Measurements from ENCODE around the gene FBLN2. TPM values are rescaled to one million over a fixed set of nuclear protein-coding genes. Genes with fewer than 3 reads are reported as not detected.

FBLN2 gene
- total RNA-seq, 2 donors from 2014 or later, result not detected

- H3K36me3 Mint-ChIP-seq, result no peaks in the 10 kb centered on the region
- peaks cover 5 to 16% of the 10 kb centered on the region in 2 donors for H3K4me1 Mint-ChIP-seq (ENCODE audit: low read depth in 2 of 2)
- ATAC-seq, result no peak
- H3K9me3 Mint-ChIP-seq, result no peaks in the 10 kb centered on the region
- H3K27me3 Mint-ChIP-seq, result peaks cover 19 to 29% of the 10 kb centered on the region in 2 donors
- no peak overlapping the region for H3K4me3 Mint-ChIP-seq
- H3K27ac Mint-ChIP-seq, result no peak overlapping the region
- DNase-seq (ENCODE audit: low spot score), result no peak
Observed at GRCh38 chr3:13543253-13543652, 5.7 kb upstream of the FBLN2 start.

GRCh38 chr3:13544293-13544831 lies 4.6 kb upstream of the FBLN2 start:
- H3K27me3 Mint-ChIP-seq, result peaks cover 24 to 27% of the 10 kb centered on the region in 2 donors
- H3K4me1 Mint-ChIP-seq (ENCODE audit: low read depth in 2 of 2), result peaks cover 5 to 14% of the 10 kb centered on the region in 2 donors
- peak overlapping the region; percentile 0 for H3K4me3 Mint-ChIP-seq
- no peaks in the 10 kb centered on the region for H3K9me3 Mint-ChIP-seq
- H3K27ac Mint-ChIP-seq, result no peak overlapping the region
- no peak for DNase-seq (ENCODE audit: low spot score)
- peak; percentile 51 to 75 for ATAC-seq
- H3K36me3 Mint-ChIP-seq, result no peaks in the 10 kb centered on the region

GRCh38 chr3:13544951-13545651 lies 3.8 kb upstream of the FBLN2 start:
- H3K27ac Mint-ChIP-seq, result no peak overlapping the region
- ATAC-seq, result no peak
- H3K4me3 Mint-ChIP-seq, result peak overlapping the region; percentile 0

GRCh38 chr3:13545952-13546454 lies 2.9 kb upstream of the FBLN2 start:
- DNase-seq (ENCODE audit: low spot score), result peak; percentile 40
- peaks cover 29 to 32% of the 10 kb centered on the region in 2 donors for H3K27me3 Mint-ChIP-seq
- no peak for ATAC-seq
- no peaks in the 10 kb centered on the region for H3K36me3 Mint-ChIP-seq
- H3K27ac Mint-ChIP-seq, result no peak overlapping the region
- H3K4me3 Mint-ChIP-seq, result no peak overlapping the region
- H3K4me1 Mint-ChIP-seq (ENCODE audit: low read depth in 2 of 2), result peaks cover 12 to 19% of the 10 kb centered on the region in 2 donors
- no peaks in the 10 kb centered on the region for H3K9me3 Mint-ChIP-seq

More at GRCh38 chr3:13544951-13545651, 3.8 kb upstream of the FBLN2 start:
- Mint-ChIP-seq H3K4me1 (ENCODE audit: low read depth in 2 of 2) (peaks cover 12 to 19% of the 10 kb centered on the region in 2 donors), H3K36me3 (no peaks in the 10 kb centered on the region), H3K9me3 (no peaks in the 10 kb centered on the region), H3K27me3 (peaks cover 31 to 32% of the 10 kb centered on the region in 2 donors)
- DNase-seq (ENCODE audit: low spot score), result peak; percentile 55

- H3K9me3 Mint-ChIP-seq, result no peaks in the 10 kb centered on the region
- H3K4me3 Mint-ChIP-seq, result no peak overlapping the region
- DNase-seq (ENCODE audit: low spot score) (peak; percentile 58), ATAC-seq (no peak)
- H3K36me3 Mint-ChIP-seq, result no peaks in the 10 kb centered on the region
- no peak overlapping the region for H3K27ac Mint-ChIP-seq
- H3K27me3 Mint-ChIP-seq, result peaks cover 29 to 32% of the 10 kb centered on the region in 2 donors
- peaks cover 12 to 19% of the 10 kb centered on the region in 2 donors for H3K4me1 Mint-ChIP-seq (ENCODE audit: low read depth in 2 of 2)
Observed at GRCh38 chr3:13546667-13547171, 2.2 kb upstream of the FBLN2 start.

GRCh38 chr3:13547591-13548371 lies 1.1 kb upstream of the FBLN2 start:
- peak overlapping the region; percentile 54 for H3K4me3 Mint-ChIP-seq
- no peaks in the 10 kb centered on the region for H3K9me3 Mint-ChIP-seq
- DNase-seq (ENCODE audit: low spot score) (peak; percentile 56), ATAC-seq (no peak)
- H3K27ac Mint-ChIP-seq, result no peak overlapping the region
- no peaks in the 10 kb centered on the region for H3K36me3 Mint-ChIP-seq
- peaks cover 12 to 19% of the 10 kb centered on the region in 2 donors for H3K4me1 Mint-ChIP-seq (ENCODE audit: low read depth in 2 of 2)
- H3K27me3 Mint-ChIP-seq, result peaks cover 32 to 33% of the 10 kb centered on the region in 2 donors

GRCh38 chr3:13549623-13550422 lies 898 bp downstream of the FBLN2 start:
- DNase-seq (ENCODE audit: low spot score), result no peak
- H3K4me1 Mint-ChIP-seq (ENCODE audit: low read depth in 2 of 2), result peaks cover 7 to 13% of the 10 kb centered on the region in 2 donors
- H3K4me3 Mint-ChIP-seq, result peak overlapping the region; percentile 87
- H3K27me3 Mint-ChIP-seq, result peaks cover 24 to 29% of the 10 kb centered on the region in 2 donors
- no peak for ATAC-seq
- H3K27ac Mint-ChIP-seq, result peak overlapping the region in 1 of 2 donors; percentile 6
- H3K9me3 Mint-ChIP-seq, result no peaks in the 10 kb centered on the region
- H3K36me3 Mint-ChIP-seq, result no peaks in the 10 kb centered on the region

- H3K4me3 Mint-ChIP-seq, result no peak overlapping the region
- H3K36me3 Mint-ChIP-seq, result no peaks in the 10 kb centered on the region
- H3K27ac Mint-ChIP-seq, result no peak overlapping the region
- H3K4me1 Mint-ChIP-seq (ENCODE audit: low read depth in 2 of 2), result peaks cover 7 to 10% of the 10 kb centered on the region in 2 donors
- no peak for ATAC-seq
- H3K27me3 Mint-ChIP-seq, result peaks cover 19 to 24% of the 10 kb centered on the region in 2 donors
- H3K9me3 Mint-ChIP-seq, result no peaks in the 10 kb centered on the region
- DNase-seq (ENCODE audit: low spot score), result no peak
Observed at GRCh38 chr3:13550423-13550690, 1.4 kb downstream of the FBLN2 start.

- H3K4me3 Mint-ChIP-seq, result no peak overlapping the region
- peaks cover 7 to 10% of the 10 kb centered on the region in 2 donors for H3K4me1 Mint-ChIP-seq (ENCODE audit: low read depth in 2 of 2)
- H3K27me3 Mint-ChIP-seq, result peaks cover 16 to 23% of the 10 kb centered on the region in 2 donors
- H3K36me3 Mint-ChIP-seq, result no peaks in the 10 kb centered on the region
- H3K9me3 Mint-ChIP-seq, result no peaks in the 10 kb centered on the region
- ATAC-seq, result no peak
- no peak overlapping the region for H3K27ac Mint-ChIP-seq
- no peak for DNase-seq (ENCODE audit: low spot score)
Observed at GRCh38 chr3:13550791-13551360, 2.0 kb downstream of the FBLN2 start.

- no peak for ATAC-seq
- Mint-ChIP-seq H3K36me3 (no peaks in the 10 kb centered on the region), H3K4me3 (no peak overlapping the region), H3K27me3 (peaks cover 13 to 22% of the 10 kb centered on the region in 2 donors), H3K9me3 (no peaks in the 10 kb centered on the region), H3K4me1 (ENCODE audit: low read depth in 2 of 2) (peaks cover 7 to 9% of the 10 kb centered on the region in 2 donors), H3K27ac (no peak overlapping the region)
- DNase-seq (ENCODE audit: low spot score), result no peak
Observed at GRCh38 chr3:13552857-13553652, 4.1 kb downstream of the FBLN2 start.

- no peak for ATAC-seq
Observed at GRCh38 chr3:13553686-13554085, 4.8 kb downstream of the FBLN2 start.

GRCh38 chr3:13555753-13556152 lies 6.8 kb downstream of the FBLN2 start:
- H3K36me3 Mint-ChIP-seq, result no peaks in the 10 kb centered on the region
- H3K4me1 Mint-ChIP-seq (ENCODE audit: low read depth in 2 of 2), result no peaks in the 10 kb centered on the region
- H3K9me3 Mint-ChIP-seq, result no peaks in the 10 kb centered on the region
- no peak overlapping the region for H3K4me3 Mint-ChIP-seq
- no peak overlapping the region for H3K27ac Mint-ChIP-seq
- ATAC-seq (no peak), DNase-seq (ENCODE audit: low spot score) (no peak)
- peaks cover 11 to 26% of the 10 kb centered on the region in 2 donors for H3K27me3 Mint-ChIP-seq

More at GRCh38 chr3:13553686-13554085, 4.8 kb downstream of the FBLN2 start:
- no peaks in the 10 kb centered on the region for H3K9me3 Mint-ChIP-seq
- H3K4me3 Mint-ChIP-seq, result no peak overlapping the region
- peaks cover 9 to 22% of the 10 kb centered on the region in 2 donors for H3K27me3 Mint-ChIP-seq
- DNase-seq (ENCODE audit: low spot score), result no peak
- no peaks in the 10 kb centered on the region for H3K36me3 Mint-ChIP-seq
- H3K4me1 Mint-ChIP-seq (ENCODE audit: low read depth in 2 of 2), result peaks cover 5 to 7% of the 10 kb centered on the region in 2 donors
- no peak overlapping the region for H3K27ac Mint-ChIP-seq

Measured in natural killer cell treated with Interleukin-12 subunit alpha and Interleukin-12 subunit beta and Interleukin-15 and Interleukin-18, amount 100 ng/mL, for 72 hours (primary cell).